Central memory CD8-positive, alpha-beta T cell (primary cell): ENCODE measurements around the gene WDTC1.

Experiments used
- ATAC-seq: fragments of 150-1000 bp; cut with Tn5 transposase; replicated peaks from 2 replicates; pipeline ENCODE4 v1.10.0; 2022; ENCODE audit warnings: mild to moderate bottlenecking, moderate FRiP score, moderate number of reproducible peaks; ENCODE audit not compliant: poor library complexity, severe bottlenecking; ENCODE audit errors: extremely low read depth
- DNase-seq, 2 donors: peaks; one replicate each; pipeline ENCODE4 v3.0.0; 2021; ENCODE audit warnings: low spot score in 2 of 2
- H3K27ac Mint-ChIP-seq: one replicate; pipeline ENCODE4 v1.8.0; 2022; ENCODE audit warnings: low read depth, mild to moderate bottlenecking, moderate library complexity, mixed read lengths
- H3K27me3 Mint-ChIP-seq: one replicate; pipeline ENCODE4 v1.8.0; 2022; ENCODE audit warnings: mixed read lengths
- H3K36me3 Mint-ChIP-seq: one replicate; pipeline ENCODE4 v1.8.0; 2022; ENCODE audit warnings: mild to moderate bottlenecking, moderate library complexity, mixed read lengths; ENCODE audit not compliant: insufficient read depth
- H3K4me1 Mint-ChIP-seq: one replicate; pipeline ENCODE4 v1.8.0; 2022; ENCODE audit warnings: mixed read lengths
- H3K4me3 Mint-ChIP-seq: one replicate; pipeline ENCODE4 v1.8.0; 2022; ENCODE audit warnings: mild to moderate bottlenecking, moderate library complexity, mixed read lengths
- H3K9me3 Mint-ChIP-seq: one replicate; pipeline ENCODE4 v1.8.0; 2022; ENCODE audit warnings: mixed read lengths

WDTC1 gene

GRCh38 chr1:27332536-27333281, 98.3 kb downstream of the WDTC1 start:
- no peak overlapping the region for H3K4me3 Mint-ChIP-seq
- peak overlapping the region; percentile 51 for H3K27ac Mint-ChIP-seq
- peaks cover 24% of the 10 kb centered on the region for H3K36me3 Mint-ChIP-seq
- DNase-seq: peak; percentile 32 to 45
- H3K4me1 Mint-ChIP-seq: peaks cover 33% of the 10 kb centered on the region
- H3K27me3 Mint-ChIP-seq: no peaks in the 10 kb centered on the region
- H3K9me3 Mint-ChIP-seq: no peaks in the 10 kb centered on the region
- ATAC-seq: peak; percentile 67

- Mint-ChIP-seq H3K4me3 (no peak overlapping the region), H3K9me3 (no peaks in the 10 kb centered on the region), H3K36me3 (peaks cover 17% of the 10 kb centered on the region), H3K27me3 (no peaks in the 10 kb centered on the region), H3K27ac (no peak overlapping the region), H3K4me1 (peaks cover 26% of the 10 kb centered on the region)
- ATAC-seq: no peak
- no peak for DNase-seq
Observed at GRCh38 chr1:27333717-27334279, 99.4 kb downstream of the WDTC1 start.

GRCh38 chr1:27335506-27336422, 101.3 kb downstream of the WDTC1 start:
- no peaks in the 10 kb centered on the region for H3K9me3 Mint-ChIP-seq
- peaks cover 32% of the 10 kb centered on the region for H3K4me1 Mint-ChIP-seq
- H3K36me3 Mint-ChIP-seq: peaks cover 15% of the 10 kb centered on the region
- no peak overlapping the region for H3K4me3 Mint-ChIP-seq
- H3K27ac Mint-ChIP-seq: no peak overlapping the region
- DNase-seq (no peak), ATAC-seq (no peak)
- H3K27me3 Mint-ChIP-seq: no peaks in the 10 kb centered on the region

GRCh38 chr1:27336756-27337155, 102.3 kb downstream of the WDTC1 start:
- H3K27me3 Mint-ChIP-seq: no peaks in the 10 kb centered on the region
- H3K4me1 Mint-ChIP-seq: peaks cover 37% of the 10 kb centered on the region
- H3K4me3 Mint-ChIP-seq: no peak overlapping the region
- ATAC-seq: no peak
- H3K27ac Mint-ChIP-seq: no peak overlapping the region
- no peak for DNase-seq
- peaks cover 12% of the 10 kb centered on the region for H3K36me3 Mint-ChIP-seq
- H3K9me3 Mint-ChIP-seq: no peaks in the 10 kb centered on the region

- Mint-ChIP-seq H3K36me3 (peaks cover 20% of the 10 kb centered on the region), H3K4me1 (peaks cover 39% of the 10 kb centered on the region), H3K4me3 (no peak overlapping the region), H3K27me3 (no peaks in the 10 kb centered on the region), H3K9me3 (no peaks in the 10 kb centered on the region), H3K27ac (peak overlapping the region; percentile 87)
- DNase-seq: no peak
- no peak for ATAC-seq
Observed at GRCh38 chr1:27338751-27339150, 104.3 kb downstream of the WDTC1 start.

- H3K4me1 Mint-ChIP-seq: peaks cover 40% of the 10 kb centered on the region
- no peak for ATAC-seq
- H3K27ac Mint-ChIP-seq: peak overlapping the region; percentile 87
- peaks cover 22% of the 10 kb centered on the region for H3K36me3 Mint-ChIP-seq
- peak overlapping the region; percentile 1 for H3K4me3 Mint-ChIP-seq
- no peak for DNase-seq
- H3K27me3 Mint-ChIP-seq: no peaks in the 10 kb centered on the region
- H3K9me3 Mint-ChIP-seq: no peaks in the 10 kb centered on the region
Observed at GRCh38 chr1:27339213-27339612, 104.8 kb downstream of the WDTC1 start.

- Mint-ChIP-seq H3K4me3 (peak within 1 kb of the TSS; percentile 91), H3K27ac (peak within 1 kb of the TSS; percentile 84), H3K9me3 (no peaks in the 10 kb centered on the region), H3K4me1 (peaks cover 48% of the 10 kb centered on the region), H3K27me3 (no peaks in the 10 kb centered on the region), H3K36me3 (peaks cover 27% of the 10 kb centered on the region)
- peak; percentile 52 to 56 for DNase-seq
- ATAC-seq: peak; percentile 64
Observed at GRCh38 chr1:27341525-27342252, 107.3 kb downstream of the WDTC1 start, which contains the start of gene SYTL1. TSS of gene SYTL1 (plus strand) at chr1:27342022. CDS start at chr1:27345335, 3,313 bp downstream.

- peaks cover 29% of the 10 kb centered on the region for H3K36me3 Mint-ChIP-seq
- ATAC-seq (peak; percentile 61), DNase-seq (no peak)
- H3K27ac Mint-ChIP-seq: peak overlapping the region; percentile 84
- H3K27me3 Mint-ChIP-seq: no peaks in the 10 kb centered on the region
- peak overlapping the region; percentile 91 for H3K4me3 Mint-ChIP-seq
- no peaks in the 10 kb centered on the region for H3K9me3 Mint-ChIP-seq
- peaks cover 51% of the 10 kb centered on the region for H3K4me1 Mint-ChIP-seq
Observed at GRCh38 chr1:27342391-27342777, 108.0 kb downstream of the WDTC1 start.

DNA sequence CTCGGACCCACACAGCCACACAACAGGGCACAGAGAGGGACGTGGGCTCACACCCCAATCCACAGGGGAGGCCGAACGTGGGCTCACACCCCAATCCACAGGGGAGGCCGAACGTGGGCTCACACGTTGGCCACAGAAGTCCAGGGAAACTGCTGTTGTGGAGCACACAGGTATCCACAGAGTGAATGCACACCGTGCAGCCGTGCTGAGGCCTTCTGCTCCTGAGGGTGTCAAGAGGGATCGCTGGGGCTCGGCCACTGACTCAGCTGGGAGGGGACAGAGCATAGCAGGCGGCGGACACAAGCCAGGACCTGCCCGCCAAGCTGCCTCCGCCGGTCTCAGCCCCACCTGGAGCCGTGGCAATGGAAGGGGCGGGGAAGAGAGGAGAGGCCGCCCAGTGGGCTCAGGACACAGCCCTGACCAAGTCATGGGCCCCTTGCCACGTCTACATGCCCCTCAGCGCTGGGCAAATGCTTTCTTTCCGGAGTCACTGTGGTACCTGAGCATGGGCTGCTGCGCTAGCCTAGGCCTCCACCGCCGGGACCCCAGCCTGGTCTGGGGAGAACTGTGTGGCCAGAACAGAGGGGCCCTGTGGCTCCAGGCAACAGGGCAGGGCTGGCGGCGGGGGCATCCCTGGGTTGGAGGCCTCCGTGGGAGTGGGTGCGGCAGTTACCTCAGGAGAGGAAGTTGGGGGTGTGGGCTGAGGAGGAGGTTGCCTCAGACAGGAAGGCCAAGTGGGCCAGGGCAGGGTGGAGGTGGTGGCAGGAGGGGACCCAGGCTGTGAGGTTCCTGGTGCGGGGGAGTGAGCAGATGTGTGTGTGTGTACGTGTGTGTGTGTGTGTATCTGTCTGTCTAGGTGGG, 108.6 kb downstream of the WDTC1 start:
- Mint-ChIP-seq H3K27me3 (no peaks in the 10 kb centered on the region), H3K27ac (peak overlapping the region; percentile 84), H3K9me3 (no peaks in the 10 kb centered on the region), H3K4me1 (peaks cover 51% of the 10 kb centered on the region), H3K4me3 (peak overlapping the region; percentile 91), H3K36me3 (peaks cover 30% of the 10 kb centered on the region)
- ATAC-seq: peak; percentile 80
- peak; percentile 64 to 77 for DNase-seq

DNA sequence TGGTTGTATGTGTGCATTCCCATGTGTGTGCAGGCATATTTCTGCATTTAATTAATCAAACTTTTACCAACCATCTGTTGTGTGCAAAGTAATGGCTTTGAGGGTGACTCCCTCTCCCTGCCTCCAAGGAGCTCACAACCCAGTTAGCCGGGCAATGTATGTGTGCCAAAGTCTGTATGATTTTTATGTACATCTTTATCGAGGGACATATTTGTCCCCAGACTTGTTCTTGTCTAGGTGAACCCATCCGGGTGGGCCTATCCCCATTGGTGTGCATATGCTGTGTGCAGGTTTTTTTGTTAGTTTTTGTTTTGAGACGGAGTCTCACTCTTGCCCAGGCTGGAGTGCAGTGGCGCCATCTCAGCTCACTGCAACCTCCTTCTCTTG, 109.2 kb downstream of the WDTC1 start:
- H3K4me1 Mint-ChIP-seq: peaks cover 49% of the 10 kb centered on the region
- peak overlapping the region; percentile 84 for H3K27ac Mint-ChIP-seq
- H3K27me3 Mint-ChIP-seq: no peaks in the 10 kb centered on the region
- DNase-seq (no peak), ATAC-seq (no peak)
- peak overlapping the region; percentile 91 for H3K4me3 Mint-ChIP-seq
- peaks cover 34% of the 10 kb centered on the region for H3K36me3 Mint-ChIP-seq
- no peaks in the 10 kb centered on the region for H3K9me3 Mint-ChIP-seq

GRCh38 chr1:27345272-27345671, 110.8 kb downstream of the WDTC1 start:
- no peak for DNase-seq
- peaks cover 37% of the 10 kb centered on the region for H3K4me1 Mint-ChIP-seq
- no peak for ATAC-seq
- no peak overlapping the region for H3K27ac Mint-ChIP-seq
- H3K9me3 Mint-ChIP-seq: no peaks in the 10 kb centered on the region
- peak overlapping the region; percentile 55 for H3K4me3 Mint-ChIP-seq
- peaks cover 37% of the 10 kb centered on the region for H3K36me3 Mint-ChIP-seq
- no peaks in the 10 kb centered on the region for H3K27me3 Mint-ChIP-seq
